Measurements from ENCODE around the gene UPP2.

The UPP2 gene

GRCh38 chr2:158104903-158105302 lies 3.2 kb downstream of the UPP2 start:
- no peak for DNase-seq

- no peak for DNase-seq
Measured at GRCh38 chr2:158112992-158113391, 11.3 kb downstream of the UPP2 start.

GRCh38 chr2:158113741-158114295 lies 12.1 kb downstream of the UPP2 start:
- DNase-seq, result no peak

GRCh38 chr2:158114516-158114915 lies 12.8 kb downstream of the UPP2 start:
- DNase-seq, result no peak

GRCh38 chr2:158115202-158115767 lies 13.6 kb downstream of the UPP2 start:
- DNase-seq, result no peak

- DNase-seq, result no peak
Measured at GRCh38 chr2:158116936-158117335, 15.3 kb downstream of the UPP2 start.

- no peak for DNase-seq
Measured at GRCh38 chr2:158120102-158120501, 18.4 kb downstream of the UPP2 start.

GRCh38 chr2:158120664-158121641 lies 19.3 kb downstream of the UPP2 start:
- no peak for DNase-seq

GRCh38 chr2:158124896-158125295 lies 23.2 kb downstream of the UPP2 start:
- no peak for DNase-seq

GRCh38 chr2:158125756-158126498 lies 24.3 kb downstream of the UPP2 start:
- no peak for DNase-seq

- DNase-seq, result no peak
Measured at GRCh38 chr2:158127380-158127804, 25.7 kb downstream of the UPP2 start.

- DNase-seq, result no peak
Measured at GRCh38 chr2:158128168-158128973, 26.7 kb downstream of the UPP2 start.

GRCh38 chr2:158129037-158129436 lies 27.4 kb downstream of the UPP2 start:
- no peak for DNase-seq

GRCh38 chr2:158130832-158131473 lies 29.3 kb downstream of the UPP2 start:
- no peak for DNase-seq

GRCh38 chr2:158131483-158131912 lies 29.8 kb downstream of the UPP2 start:
- no peak for DNase-seq

GRCh38 chr2:158131919-158132566 lies 30.4 kb downstream of the UPP2 start:
- no peak for DNase-seq

- no peak for DNase-seq
Measured at GRCh38 chr2:158134055-158134454, 32.4 kb downstream of the UPP2 start.

GRCh38 chr2:158134655-158135054 lies 33.0 kb downstream of the UPP2 start:
- no peak for DNase-seq

GRCh38 chr2:158135096-158135495 lies 33.4 kb downstream of the UPP2 start:
- DNase-seq, result no peak

- DNase-seq, result no peak
Measured at GRCh38 chr2:158138255-158138654, 36.6 kb downstream of the UPP2 start.

All from nucleus accumbens (tissue), 56 donors.